ENCODE data around the gene CALHM5.

Gene CALHM5

GRCh38 chr6:116512111-116512559 lies 696 bp downstream of the CALHM5 start:
- peak; percentile 15 to 54 (median 42) for DNase-seq

- no peak for DNase-seq
Measured at GRCh38 chr6:116512734-116513133, 1.3 kb downstream of the CALHM5 start.

GRCh38 chr6:116513224-116513875 lies 1.9 kb downstream of the CALHM5 start:
- no peak for DNase-seq

- DNase-seq = peak in 1 of 3 donors; percentile 24
Measured at GRCh38 chr6:116514111-116514510, 2.7 kb downstream of the CALHM5 start.

GRCh38 chr6:116515141-116515540 lies 3.7 kb downstream of the CALHM5 start:
- DNase-seq = no peak

GRCh38 chr6:116518621-116519368 lies 7.4 kb downstream of the CALHM5 start:
- DNase-seq = peak; percentile 64 to 85 (median 76)

GRCh38 chr6:116522896-116523295 lies 11.5 kb downstream of the CALHM5 start:
- no peak for DNase-seq

GRCh38 chr6:116524236-116524635 lies 12.8 kb downstream of the CALHM5 start:
- DNase-seq = no peak

- no peak for DNase-seq
Measured at GRCh38 chr6:116528133-116528532, 16.7 kb downstream of the CALHM5 start.

GRCh38 chr6:116528780-116529179 lies 17.3 kb downstream of the CALHM5 start:
- no peak for DNase-seq

GRCh38 chr6:116529466-116530290 lies 18.2 kb downstream of the CALHM5 start:
- peak in 2 of 3 donors; percentile 32 to 40 for DNase-seq

- DNase-seq = no peak
Measured at GRCh38 chr6:116530436-116530835, 19.0 kb downstream of the CALHM5 start.

GRCh38 chr6:116531675-116532570 lies 20.5 kb downstream of the CALHM5 start:
- DNase-seq = peak; percentile 79 to 88 (median 82)

GRCh38 chr6:116533233-116533957 lies 22.0 kb downstream of the CALHM5 start:
- DNase-seq = no peak

GRCh38 chr6:116535109-116535508 lies 23.7 kb downstream of the CALHM5 start:
- DNase-seq = no peak

GRCh38 chr6:116536216-116536621 lies 24.8 kb downstream of the CALHM5 start:
- peak; percentile 76 to 87 (median 79) for DNase-seq

GRCh38 chr6:116542426-116542825 lies 31.0 kb downstream of the CALHM5 start:
- DNase-seq = no peak

GRCh38 chr6:116543149-116543548 lies 31.7 kb downstream of the CALHM5 start:
- no peak for DNase-seq

GRCh38 chr6:116545651-116546050 lies 34.2 kb downstream of the CALHM5 start, which contains the start of gene TRAPPC3L:
TRAPPC3L (minus strand) TSS chr6:116545684; CDS start chr6:116545514, 170 bp downstream.
- no peak for DNase-seq

- no peak for DNase-seq
Measured at GRCh38 chr6:116547358-116547757, 35.9 kb downstream of the CALHM5 start.

- DNase-seq = no peak
Measured at GRCh38 chr6:116550796-116551195, 39.4 kb downstream of the CALHM5 start.

Measured in suppressor macrophage treated with lipopolysaccharide for 1 hour (primary cell).